Measurements from ENCODE around the gene MAGI2.

- TF ChIP-seq CTCF (IDR thresholded peaks at IDR 0.05; ENCODE audit: low read depth, low read length, poor library complexity, severe bottlenecking), result no peak
- TF ChIP-seq EZH2phosphoT487 (IDR thresholded peaks at IDR 0.05; ENCODE audit: borderline replicate concordance, low read length), result no peak
These were observed 1341.0 kb downstream of the MAGI2 start for GRCh38 chr7:78112488-78112887.
